BJ (cell line): ENCODE measurements around the gene NDUFA13. TPM values are rescaled to one million over a fixed set of nuclear protein-coding genes. Genes with fewer than 3 reads are reported as not detected.

Experiments
- CTCF ChIA-PET: fragments of 350-600 bp; formaldehyde crosslinking; extraction: SDS; loops from one replicate; lab custom pipeline; 2021; ENCODE audit warnings: antibody characterized with exemption, inconsistent platforms; lab: Yijun Ruan, JAX
- POLR2A ChIA-PET: fragments of 300-600 bp; sonication (Branson Sonifier 250); formaldehyde crosslinking; extraction: SDS; loops from one replicate; lab custom pipeline; 2021; ENCODE audit warnings: antibody characterized with exemption; lab: Charles Lee
- DNase-seq: peaks from one replicate; pipeline ENCODE4 v3.0.0-alpha.2; 2011; ENCODE audit warnings: low read depth
- H3K27me3 ChIP-seq: 2 replicates; pipeline ENCODE4 v1.6.0; 2011; ENCODE audit warnings: low read length; ENCODE audit not compliant: control insufficient read depth, insufficient read depth
- H3K36me3 ChIP-seq: 2 replicates; pipeline ENCODE4 v1.5.1; 2011; ENCODE audit warnings: low read length; ENCODE audit not compliant: control insufficient read depth, insufficient read depth
- H3K4me3 ChIP-seq: 2 replicates; pipeline ENCODE4 v1.5.1; 2011; ENCODE audit warnings: low read depth, mild to moderate bottlenecking, control low read depth, low read length
- CTCF ChIP-seq: IDR thresholded peaks from 2 replicates; pipeline ENCODE4 v1.5.1; 2011; ENCODE audit warnings: low read depth, mild to moderate bottlenecking, control low read depth, inconsistent platforms, low read length, moderate library complexity; ENCODE audit not compliant: insufficient read depth
- polyA plus RNA-seq: library from polyadenylated mRNA; depleted of rRNA; stranded (reverse); fragments of >200 nt; gene quantifications from 2 replicates; pipeline ENCODE4 v1.2.3, GENCODE V29; 2011

NDUFA13 gene
- polyA plus RNA-seq, 1 experiment: 597 TPM

DNA sequence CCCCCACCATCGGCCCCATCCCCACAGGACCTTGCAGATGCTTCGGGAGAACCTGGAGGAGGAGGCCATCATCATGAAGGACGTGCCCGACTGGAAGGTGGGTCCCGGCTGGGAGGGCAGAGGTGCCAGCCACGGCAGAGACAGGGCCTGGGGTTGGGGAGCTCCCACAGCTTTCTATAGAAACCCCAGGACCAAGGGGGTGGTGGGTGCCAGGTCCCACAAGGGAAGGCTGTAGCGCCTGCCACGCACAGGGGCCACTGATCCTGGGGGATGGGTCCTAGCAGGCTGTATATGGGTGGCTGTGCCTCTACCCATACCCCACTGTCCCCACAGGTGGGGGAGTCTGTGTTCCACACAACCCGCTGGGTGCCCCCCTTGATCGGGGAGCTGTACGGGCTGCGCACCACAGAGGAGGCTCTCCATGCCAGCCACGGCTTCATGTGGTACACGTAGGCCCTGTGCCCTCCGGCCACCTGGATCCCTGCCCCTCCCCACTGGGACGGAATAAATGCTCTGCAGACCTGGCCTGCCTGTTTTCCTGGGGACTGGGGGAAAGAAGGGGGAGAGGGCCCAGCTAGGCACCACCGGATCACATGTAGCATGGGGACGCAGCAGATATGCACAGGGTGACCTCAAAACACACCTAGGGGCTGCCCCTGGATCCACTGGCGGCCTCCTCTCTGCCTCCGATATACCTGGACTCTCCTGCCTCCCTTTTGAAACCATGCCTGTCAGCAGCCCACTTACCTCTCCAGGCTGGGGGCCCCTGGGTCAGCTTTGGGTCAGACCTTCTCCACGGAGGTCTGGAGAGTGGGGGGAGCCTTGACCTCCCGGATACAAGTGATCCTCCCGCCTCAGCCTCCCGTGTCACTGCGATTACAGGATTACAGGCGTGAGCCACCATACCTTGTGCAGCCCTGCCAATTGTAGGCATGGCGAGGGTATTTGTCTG is 11.9 kb downstream of the NDUFA13 start:
- no peak for TF ChIP-seq CTCF
- POLR2A ChIA-PET: no interaction called here
- no peaks in the 10 kb centered on the region for H3K27me3 ChIP-seq
- peaks cover 17% of the 10 kb centered on the region for H3K36me3 ChIP-seq
- DNase-seq: no peak
- CTCF ChIA-PET: interaction anchor here (1.1 to 7.4 kb wide), 3 partner anchors 25 to 117 kb away, joined by 3 to 103 read pairs (median 83); partner anchors contain the start of gene GMIP
- H3K4me3 ChIP-seq: no peak overlapping the region

DNA sequence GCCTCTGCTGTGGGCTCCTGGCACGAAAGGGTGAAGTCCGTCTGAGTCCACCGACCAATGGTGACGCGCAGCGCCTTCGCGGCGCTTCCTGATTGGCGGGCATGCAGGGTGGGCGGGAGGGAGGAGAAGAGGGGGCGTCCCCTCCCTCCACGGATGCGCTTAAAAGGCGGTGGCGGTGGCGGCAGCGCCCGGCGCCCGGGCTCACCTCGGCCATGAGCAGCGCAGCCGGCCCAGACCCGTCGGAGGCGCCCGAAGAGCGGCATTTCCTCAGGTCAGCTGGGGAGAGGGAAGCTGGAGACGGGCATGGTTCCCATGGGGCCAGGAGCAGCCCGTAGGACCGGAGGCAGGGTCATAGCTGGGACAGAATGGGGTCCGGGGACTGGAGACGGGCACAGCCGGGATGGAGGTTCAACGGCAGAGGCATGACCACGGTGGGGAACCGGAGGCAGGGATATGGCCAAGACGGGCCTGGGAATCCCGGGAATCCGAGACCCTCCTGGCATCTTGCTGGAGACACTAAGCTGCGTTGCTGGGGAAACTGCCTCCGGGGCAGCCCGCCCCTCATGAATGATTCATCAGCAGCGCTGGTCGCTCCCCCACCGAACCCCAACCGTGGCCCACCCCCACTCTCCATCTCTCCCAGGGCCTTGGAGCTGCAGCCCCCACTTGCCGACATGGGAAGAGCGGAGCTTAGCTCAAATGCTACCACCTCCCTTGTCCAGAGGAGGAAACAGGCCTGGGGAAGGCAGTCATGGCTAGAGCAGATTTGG is 12.9 kb downstream of the NDUFA13 start, which contains the start of gene YJEFN3:
TSS of gene YJEFN3 (plus strand) at position 191 of the 770 bp plus-strand sequence. CDS start at position 213, 22 bp downstream.
- Histone ChIP-seq H3K27me3 (no peaks in the 10 kb centered on the region), H3K4me3 (peak within 1 kb of the TSS; percentile 14; the same call in 1 of the 2 replicates), H3K36me3 (peaks cover 16% of the 10 kb centered on the region)
- ChIA-PET CTCF (interaction anchor here (0.5 to 7.4 kb wide), 4 partner anchors 24 to 426 kb away, joined by 3 to 103 read pairs (median 43); partner anchors contain the start of gene GMIP), POLR2A (no interaction called here)
- no peak for TF ChIP-seq CTCF
- DNase-seq: no peak

DNA sequence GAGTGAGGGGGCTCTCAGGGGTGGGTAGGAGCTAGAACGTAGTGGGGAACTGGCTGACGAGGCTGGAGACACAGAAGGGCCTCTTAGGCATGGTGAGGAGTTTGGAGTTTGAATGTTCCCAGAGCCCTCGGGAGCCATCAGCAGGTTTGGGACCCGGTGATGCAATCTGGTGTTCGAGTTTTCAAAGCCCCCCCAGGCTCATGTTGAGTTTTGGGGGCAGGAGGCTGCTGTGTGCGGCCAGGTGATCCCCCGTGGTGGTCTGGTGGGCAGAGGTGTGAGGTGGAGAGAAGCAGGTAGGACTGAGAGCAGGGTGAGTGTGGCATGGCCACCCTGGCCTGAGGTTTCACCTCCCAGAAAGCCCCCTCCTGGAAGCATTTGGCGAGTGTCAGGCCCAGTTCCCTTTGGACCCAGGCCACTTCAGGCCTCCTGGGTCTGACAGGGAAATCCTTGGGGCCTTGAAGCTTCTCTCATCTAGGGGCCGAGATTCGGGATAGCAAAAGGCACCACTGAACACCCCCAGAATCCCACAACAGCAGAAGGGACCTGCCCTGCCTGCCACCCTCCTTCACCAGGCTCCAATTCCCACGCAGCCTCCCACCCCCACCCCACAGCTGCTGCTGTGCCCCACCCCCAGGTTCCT is 13.9 kb downstream of the NDUFA13 start:
- Histone ChIP-seq H3K4me3 (no peak overlapping the region), H3K36me3 (peaks cover 14% of the 10 kb centered on the region), H3K27me3 (no peaks in the 10 kb centered on the region)
- POLR2A ChIA-PET: no interaction called here
- no peak for DNase-seq
- CTCF ChIA-PET: interaction anchor here (0.8 to 7.4 kb wide), 4 partner anchors 23 to 132 kb away, joined by 3 to 103 read pairs (median 43); partner anchors contain the start of gene GMIP
- TF ChIP-seq CTCF: no peak

DNA sequence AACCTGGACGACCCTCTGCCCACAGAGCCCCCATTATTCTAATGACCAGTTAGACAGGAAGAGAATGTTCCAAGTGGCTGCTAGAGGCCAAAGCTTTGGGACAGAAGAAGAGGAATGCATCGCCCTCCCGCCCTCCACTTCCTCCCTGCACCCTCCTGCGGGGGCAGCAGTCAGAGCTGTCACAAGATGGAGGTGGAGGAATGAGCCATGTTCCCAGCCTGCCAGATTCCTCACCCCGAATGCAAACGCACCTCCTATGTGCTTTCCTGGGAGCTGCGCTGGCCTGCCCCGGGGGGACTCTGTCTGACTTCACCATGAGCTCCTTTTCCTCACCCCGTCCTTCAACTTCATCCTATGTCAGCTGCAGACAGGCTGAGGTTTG is 14.4 kb downstream of the NDUFA13 start:
- DNase-seq: no peak
- H3K36me3 ChIP-seq: peaks cover 14% of the 10 kb centered on the region
- no peak for TF ChIP-seq CTCF
- no peaks in the 10 kb centered on the region for H3K27me3 ChIP-seq
- CTCF ChIA-PET: interaction anchor here (0.8 to 7.4 kb wide), 3 partner anchors 22 to 114 kb away, joined by 3 to 103 read pairs (median 83); partner anchors contain the start of gene GMIP
- POLR2A ChIA-PET: no interaction called here
- H3K4me3 ChIP-seq: no peak overlapping the region
